K562 (cell line): ENCODE data around the gene DHX38. TPM values are rescaled to one million over a fixed set of nuclear protein-coding genes. Genes with fewer than 3 reads are reported as not detected.

Experiments used
- ARID4B ChIP-seq: sonication (generic); formaldehyde crosslinking; IDR thresholded peaks from 2 replicates; pipeline ENCODE4 v1.8.0; 2022; ENCODE audit warnings: mild to moderate bottlenecking, missing genetic modification reagents
- HMGXB4 ChIP-seq: sonication (generic); formaldehyde crosslinking; IDR thresholded peaks from 2 replicates; pipeline ENCODE4 v1.8.1; 2023; ENCODE audit warnings: mild to moderate bottlenecking, missing genetic modification reagents
- ZC3H8 ChIP-seq: fragments of 450-650 bp; IDR thresholded peaks from 2 replicates; pipeline ENCODE4 v1.6.1; 2017
- ZFP1 ChIP-seq: fragments of 450-650 bp; formaldehyde crosslinking; IDR thresholded peaks from 2 replicates; pipeline ENCODE4 v1.4.0; 2020; ENCODE audit warnings: mild to moderate bottlenecking, mixed read lengths
- polyA plus RNA-seq, 8 experiments: library from polyadenylated mRNA; depleted of rRNA in 4 of 8; stranded (reverse) in 5 of 8; unstranded in 3 of 8; fragments of >200 nt; fragmentation: Nextera tagmentation in 2 of 8; fragmentation: Illumina TruSeq in 1 of 8; extraction: Ambion mirVana in 2 of 8; extraction: Trizol in 1 of 8; gene quantifications; 2 replicates each; pipeline versions ENCODE4 v1.2.1 to v1.2.3, GENCODE V29; 2011 to 2014; ENCODE audit warnings: inconsistent platforms in 1 of 8, missing spikeins in 1 of 8
- total RNA-seq, 7 experiments: library from RNA; depleted of rRNA in 6 of 7; stranded (reverse); fragments of >200 nt in 6 of 7; fragmentation: Illumina TruSeq in 2 of 7; extraction: Trizol in 2 of 7; gene quantifications; 2 replicates each; pipeline versions ENCODE4 v1.2.1 to v1.2.3, GENCODE V29; 2011 to 2021; ENCODE audit warnings: low replicate concordance in 1 of 7
- TF ChIP-seq, protein P1 (sequence below): fragments of 200-800 bp; sonication (Bioruptor generic); IDR thresholded peaks from 2 replicates; pipeline ENCODE4 v1.6.1; 2017; ENCODE audit warnings: missing genetic modification characterization, missing compliant biosample characterization

DHX38 gene
- total and polyA plus RNA-seq, 9 of the 15 experiments (the other 6 are each of a cell fraction or from before 2014, with no cell fraction given), result 2.8 to 76.8 (median 40.8) TPM

DNA sequence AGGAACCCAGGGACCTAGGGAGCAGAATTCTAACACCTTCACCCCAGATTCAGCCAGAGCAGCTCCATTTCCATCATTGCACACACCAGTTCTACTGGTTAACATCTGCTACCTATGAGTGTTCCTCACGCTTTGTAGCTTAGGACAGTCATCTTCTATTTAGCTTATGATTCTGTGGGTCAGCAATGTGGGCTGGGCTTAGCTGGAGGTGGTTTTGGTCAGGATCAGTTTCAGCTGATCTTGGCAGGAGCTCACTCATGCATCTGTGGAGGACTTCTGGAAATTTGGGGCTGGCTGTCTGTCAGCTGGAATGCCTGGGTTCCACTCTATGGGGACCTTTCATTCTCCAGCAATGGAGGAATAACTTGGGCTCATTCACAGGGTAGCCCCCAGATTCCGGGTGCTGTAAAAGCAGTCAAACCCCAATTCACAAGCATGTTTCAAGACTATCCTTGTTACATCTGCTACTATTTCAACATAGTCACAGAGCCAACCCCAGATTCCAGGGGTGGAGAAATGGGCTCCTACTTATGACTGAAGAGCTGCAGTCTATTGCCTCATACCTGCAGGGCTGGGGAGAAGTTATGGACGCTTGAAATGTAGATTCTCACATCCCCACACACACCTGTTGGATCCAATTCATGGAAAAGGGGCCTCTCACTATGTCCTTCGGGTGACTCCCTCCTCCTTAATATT, 42.7 kb upstream of the DHX38 start (continued):
- TF ChIP-seq ARID4B, result no peak
- no peak for TF ChIP-seq HMGXB4 (CRISPR knock-in tag)
- no peak for TF ChIP-seq ZC3H8
- TF ChIP-seq, protein P1, sequence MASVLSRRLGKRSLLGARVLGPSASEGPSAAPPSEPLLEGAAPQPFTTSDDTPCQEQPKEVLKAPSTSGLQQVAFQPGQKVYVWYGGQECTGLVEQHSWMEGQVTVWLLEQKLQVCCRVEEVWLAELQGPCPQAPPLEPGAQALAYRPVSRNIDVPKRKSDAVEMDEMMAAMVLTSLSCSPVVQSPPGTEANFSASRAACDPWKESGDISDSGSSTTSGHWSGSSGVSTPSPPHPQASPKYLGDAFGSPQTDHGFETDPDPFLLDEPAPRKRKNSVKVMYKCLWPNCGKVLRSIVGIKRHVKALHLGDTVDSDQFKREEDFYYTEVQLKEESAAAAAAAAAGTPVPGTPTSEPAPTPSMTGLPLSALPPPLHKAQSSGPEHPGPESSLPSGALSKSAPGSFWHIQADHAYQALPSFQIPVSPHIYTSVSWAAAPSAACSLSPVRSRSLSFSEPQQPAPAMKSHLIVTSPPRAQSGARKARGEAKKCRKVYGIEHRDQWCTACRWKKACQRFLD (CRISPR knock-in tag), result no peak
- no peak for TF ChIP-seq ZFP1
